Measurements from ENCODE around the gene TMEM203.

TMEM203 gene

GRCh38 chr9:137234055-137234697, 28.7 kb upstream of the TMEM203 start:
- TF ChIP-seq CTCF (IDR thresholded peaks at IDR 0.05): no peak
- Histone ChIP-seq H3K36me3 (ENCODE audit: control insufficient read depth, insufficient read depth, low read length) (no peaks in the 10 kb centered on the region), H3K9me3 (ENCODE audit: control insufficient read depth, low read length) (no peaks in the 10 kb centered on the region), H3K79me2 (no peaks in the 10 kb centered on the region), H3K27ac (no peak overlapping the region), H3K4me2 (ENCODE audit: low read length) (no peak overlapping the region), H3K4me1 (peaks cover 14% of the 10 kb centered on the region), H2AFZ (no peak overlapping the region), H3K9ac (no peak overlapping the region), H3K4me3 (ENCODE audit: low read depth, low read length) (no peak overlapping the region), H3K27me3 (ENCODE audit: control insufficient read depth, insufficient read depth, low read length) (no peaks in the 10 kb centered on the region)

- TF ChIP-seq CTCF (IDR thresholded peaks at IDR 0.05): no peak
Observed at GRCh38 chr9:137233143-137233980, 27.9 kb upstream of the TMEM203 start.

GRCh38 chr9:137232510-137232909, 27.1 kb upstream of the TMEM203 start:
- Histone ChIP-seq H3K9me3 (ENCODE audit: control insufficient read depth, low read length) (no peaks in the 10 kb centered on the region), H3K4me2 (ENCODE audit: low read length) (no peak overlapping the region), H3K4me3 (ENCODE audit: low read depth, low read length) (no peak overlapping the region), H3K27ac (no peak overlapping the region), H2AFZ (no peak overlapping the region), H3K9ac (no peak overlapping the region), H3K79me2 (no peaks in the 10 kb centered on the region), H3K27me3 (ENCODE audit: control insufficient read depth, insufficient read depth, low read length) (no peaks in the 10 kb centered on the region), H3K4me1 (peaks cover 11% of the 10 kb centered on the region), H3K36me3 (ENCODE audit: control insufficient read depth, insufficient read depth, low read length) (no peaks in the 10 kb centered on the region)
- no peak for TF ChIP-seq CTCF (IDR thresholded peaks at IDR 0.05)

More at GRCh38 chr9:137233143-137233980, 27.9 kb upstream of the TMEM203 start:
- no peak overlapping the region for H3K27ac ChIP-seq
- no peaks in the 10 kb centered on the region for H3K9me3 ChIP-seq (ENCODE audit: control insufficient read depth, low read length)
- no peaks in the 10 kb centered on the region for H3K27me3 ChIP-seq (ENCODE audit: control insufficient read depth, insufficient read depth, low read length)
- H3K4me2 ChIP-seq (ENCODE audit: low read length): no peak overlapping the region
- H3K4me3 ChIP-seq (ENCODE audit: low read depth, low read length): no peak overlapping the region
- H3K9ac ChIP-seq: no peak overlapping the region
- H2AFZ ChIP-seq: no peak overlapping the region
- H3K79me2 ChIP-seq: no peaks in the 10 kb centered on the region
- H3K36me3 ChIP-seq (ENCODE audit: control insufficient read depth, insufficient read depth, low read length): no peaks in the 10 kb centered on the region
- H3K4me1 ChIP-seq: peaks cover 14% of the 10 kb centered on the region

- no peak for TF ChIP-seq CTCF (IDR thresholded peaks at IDR 0.05)
- Histone ChIP-seq H3K27ac (no peak overlapping the region), H3K27me3 (ENCODE audit: control insufficient read depth, insufficient read depth, low read length) (no peaks in the 10 kb centered on the region), H3K79me2 (no peaks in the 10 kb centered on the region), H3K9me3 (ENCODE audit: control insufficient read depth, low read length) (no peaks in the 10 kb centered on the region), H3K4me2 (ENCODE audit: low read length) (no peak overlapping the region), H3K9ac (no peak overlapping the region), H3K4me1 (peaks cover 8% of the 10 kb centered on the region), H3K4me3 (ENCODE audit: low read depth, low read length) (no peak overlapping the region), H3K36me3 (ENCODE audit: control insufficient read depth, insufficient read depth, low read length) (no peaks in the 10 kb centered on the region), H2AFZ (no peak overlapping the region)
Observed at GRCh38 chr9:137232101-137232500, 26.7 kb upstream of the TMEM203 start.
